Testis (tissue), 3 donors: ENCODE results near the gene SAXO2. TPM values are rescaled to one million over a fixed set of nuclear protein-coding genes. Genes with fewer than 3 reads are reported as not detected.
A peak's percentile ranks its signal among the peaks of the same experiment; 100 is the strongest.
"Not testable (repeated sequence)": the region's sequence is repeated elsewhere in the genome, so short reads cannot be mapped to it uniquely, and the experiment has no call there.

ENCODE experiments used
- DNase-seq: peaks from one replicate; pipeline ENCODE4 v3.0.0-alpha.2; 2019
- H3K27ac ChIP-seq, 2 donors: fragments of 200-600 bp; sonication (generic); one replicate each; pipeline ENCODE4 v1.5.1; 2019
- H3K27me3 ChIP-seq: fragments of 200-600 bp; sonication (generic); one replicate; pipeline ENCODE4 v1.5.1; 2019
- H3K36me3 ChIP-seq: fragments of 200-600 bp; sonication (generic); one replicate; pipeline ENCODE4 v1.5.1; 2017; ENCODE audit warnings: low read depth; ENCODE audit errors: missing control alignments
- H3K4me1 ChIP-seq: fragments of 200-600 bp; sonication (generic); one replicate; pipeline ENCODE4 v1.5.1; 2019
- H3K4me3 ChIP-seq, 2 donors: fragments of 200-600 bp; sonication (generic); one replicate each; pipeline ENCODE4 v1.5.1; 2017 to 2019
- H3K9me3 ChIP-seq: fragments of 200-600 bp; sonication (generic); one replicate; pipeline ENCODE4 v1.5.1; 2017
- CTCF ChIP-seq, 3 experiments: fragments of 450-650 bp in 2 of 3; fragments of 200-600 bp in 1 of 3; sonication (generic) in 1 of 3; IDR thresholded peaks; one replicate each; pipeline ENCODE4 v1.5.1; 2016 to 2019; ENCODE audit warnings: antibody characterized with exemption in 3 of 3, mild to moderate bottlenecking in 2 of 3, moderate library complexity in 1 of 3
- POLR2A ChIP-seq: fragments of 450-650 bp; IDR thresholded peaks from one replicate; pipeline ENCODE4 v1.6.1; 2017; ENCODE audit warnings: antibody characterized with exemption, mild to moderate bottlenecking, moderate library complexity
- WGBS, 2 donors: methylation state at CpG; one replicate each; pipeline ENCODE4 v1.1.5; 2018; 5-methylcytosine and 5-hydroxymethylcytosine counted together
- intact Hi-C: fragments of 100-400 bp; cut with DNase I; formaldehyde crosslinking; loops from one replicate; pipeline ENCODE4 v1.15.1; 2023; ENCODE audit warnings: low total_unique reads
- polyA plus RNA-seq: library from polyadenylated mRNA; stranded (reverse); fragments of 350-450 nt; fragmentation: Illumina TruSeq; extraction: RNeasy Lipid Tissue Mini Kit (QIAGEN cat#74804); gene quantifications from one replicate; pipeline ENCODE4 v1.2.3, GENCODE V29; 2014; ENCODE audit warnings: low read depth, low replicate concordance; ENCODE audit not compliant: insufficient read depth
- total RNA-seq, 2 donors: library from RNA; depleted of rRNA; stranded (reverse); fragments of >200 nt; gene quantifications; one replicate each; pipeline ENCODE4 v1.2.3, GENCODE V29; 2016

The SAXO2 gene
- total and polyA plus RNA-seq, 3 donors from 2014 or later, result 22.1 to 35.2 (median 28.0) TPM

GRCh38 chr15:82292271-82292670, 29.7 kb downstream of the SAXO2 start:
- no peaks in the 10 kb centered on the region for H3K4me1 ChIP-seq
- no peak for TF ChIP-seq CTCF (IDR thresholded peaks at IDR 0.05)
- no peaks in the 10 kb centered on the region for H3K36me3 ChIP-seq
- no peak for DNase-seq
- H3K4me3 ChIP-seq, result no peak overlapping the region
- WGBS, 2 donors, result 86 to 87% methylated on average over 5 of the region's 5 CpGs
- no peaks in the 10 kb centered on the region for H3K9me3 ChIP-seq
- intact Hi-C loops, result no loop called here
- no peaks in the 10 kb centered on the region for H3K27me3 ChIP-seq
- no peak overlapping the region for H3K27ac ChIP-seq

GRCh38 chr15:82294061-82294690, 31.6 kb downstream of the SAXO2 start:
- Histone ChIP-seq H3K9me3 (no peaks in the 10 kb centered on the region), H3K36me3 (no peaks in the 10 kb centered on the region), H3K27me3 (no peaks in the 10 kb centered on the region), H3K27ac (no peak overlapping the region), H3K4me1 (no peaks in the 10 kb centered on the region), H3K4me3 (no peak overlapping the region)
- intact Hi-C loops, result no loop called here
- WGBS, 2 donors, result 60 to 62% methylated on average over 5 to 11 of the region's 11 CpGs
- no peak for DNase-seq
- TF ChIP-seq CTCF (IDR thresholded peaks at IDR 0.05), result no peak
- no peak for TF ChIP-seq POLR2A

- no peaks in the 10 kb centered on the region for H3K4me1 ChIP-seq
- no peak for TF ChIP-seq CTCF (IDR thresholded peaks at IDR 0.05)
- no peaks in the 10 kb centered on the region for H3K36me3 ChIP-seq
- no peak overlapping the region for H3K27ac ChIP-seq
- no peaks in the 10 kb centered on the region for H3K9me3 ChIP-seq
- 61 to 83% methylated on average over 5 of the region's 5 CpGs for WGBS, 2 donors
- intact Hi-C loops, result no loop called here
- peak overlapping the region in 1 of 2 donors; percentile 40 for H3K4me3 ChIP-seq
- no peak for DNase-seq
- no peaks in the 10 kb centered on the region for H3K27me3 ChIP-seq
These were observed 34.9 kb downstream of the SAXO2 start for GRCh38 chr15:82297546-82297945.

- no peak for DNase-seq
- Histone ChIP-seq H3K36me3 (no peaks in the 10 kb centered on the region), H3K9me3 (no peaks in the 10 kb centered on the region), H3K4me3 (peak overlapping the region; percentile 20 to 40), H3K27me3 (no peaks in the 10 kb centered on the region), H3K27ac (no peak overlapping the region), H3K4me1 (no peaks in the 10 kb centered on the region)
- TF ChIP-seq POLR2A, result no peak
- no peak for TF ChIP-seq CTCF (IDR thresholded peaks at IDR 0.05)
- WGBS, 2 donors, result 66 to 81% methylated on average over 6 to 13 of the region's 13 CpGs
- intact Hi-C loops, result no loop called here
These were observed 35.4 kb downstream of the SAXO2 start for GRCh38 chr15:82298032-82298431.

GRCh38 chr15:82298520-82298919, 35.9 kb downstream of the SAXO2 start:
- Histone ChIP-seq H3K36me3 (no peaks in the 10 kb centered on the region), H3K9me3 (no peaks in the 10 kb centered on the region), H3K4me1 (no peaks in the 10 kb centered on the region), H3K27me3 (no peaks in the 10 kb centered on the region), H3K27ac (no peak overlapping the region), H3K4me3 (peak overlapping the region; percentile 20 to 40)
- WGBS, 2 donors, result 12 to 30% methylated on average over 10 to 44 of the region's 44 CpGs
- peak; percentile 53 for DNase-seq
- intact Hi-C loops, result no loop called here
- TF ChIP-seq POLR2A (no peak), CTCF (IDR thresholded peaks at IDR 0.05) (no peak)

- 54 to 72% methylated on average over 2 to 4 of the region's 6 CpGs for WGBS, 2 donors
- intact Hi-C loops, H3K9me3 ChIP-seq, H3K27ac ChIP-seq, DNase-seq, H3K4me1 ChIP-seq, H3K36me3 ChIP-seq, H3K4me3 ChIP-seq, H3K27me3 ChIP-seq: not testable (repeated sequence)
These were observed 36.9 kb downstream of the SAXO2 start for GRCh38 chr15:82299511-82299914.

- WGBS, 2 donors, result 51 to 62% methylated on average over 5 to 6 of the region's 6 CpGs
- H3K27ac ChIP-seq, H3K4me1 ChIP-seq, H3K4me3 ChIP-seq, DNase-seq, H3K27me3 ChIP-seq, H3K9me3 ChIP-seq, H3K36me3 ChIP-seq, intact Hi-C loops: not testable (repeated sequence)
These were observed 37.7 kb downstream of the SAXO2 start for GRCh38 chr15:82300326-82300725.
